ENCODE data around the gene CYTIP.

DNA sequence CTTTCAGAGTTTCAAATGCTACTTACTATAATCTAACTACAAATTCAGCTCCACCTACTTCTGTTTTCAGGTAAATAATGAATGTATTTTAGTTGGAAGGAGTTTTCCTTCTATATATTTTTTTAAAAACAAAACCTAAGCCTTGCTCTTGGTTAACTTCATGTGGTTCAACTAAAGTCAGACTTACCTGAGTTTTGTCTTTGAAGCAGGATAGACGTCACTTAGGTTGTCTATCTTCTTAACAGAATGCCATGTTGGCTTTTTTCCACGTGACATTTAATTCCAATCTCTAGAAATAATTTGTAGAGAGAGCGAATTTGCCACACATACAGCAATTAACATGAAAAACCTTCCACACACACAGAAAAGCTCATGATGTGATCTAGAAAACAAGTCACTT, 43.9 kb upstream of the CYTIP start:
- TF ChIP-seq, protein P1, sequence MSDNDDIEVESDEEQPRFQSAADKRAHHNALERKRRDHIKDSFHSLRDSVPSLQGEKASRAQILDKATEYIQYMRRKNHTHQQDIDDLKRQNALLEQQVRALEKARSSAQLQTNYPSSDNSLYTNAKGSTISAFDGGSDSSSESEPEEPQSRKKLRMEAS (CRISPR knock-in tag; IDR thresholded peaks at IDR 0.05) = no peak
- TF ChIP-seq, protein P2, sequence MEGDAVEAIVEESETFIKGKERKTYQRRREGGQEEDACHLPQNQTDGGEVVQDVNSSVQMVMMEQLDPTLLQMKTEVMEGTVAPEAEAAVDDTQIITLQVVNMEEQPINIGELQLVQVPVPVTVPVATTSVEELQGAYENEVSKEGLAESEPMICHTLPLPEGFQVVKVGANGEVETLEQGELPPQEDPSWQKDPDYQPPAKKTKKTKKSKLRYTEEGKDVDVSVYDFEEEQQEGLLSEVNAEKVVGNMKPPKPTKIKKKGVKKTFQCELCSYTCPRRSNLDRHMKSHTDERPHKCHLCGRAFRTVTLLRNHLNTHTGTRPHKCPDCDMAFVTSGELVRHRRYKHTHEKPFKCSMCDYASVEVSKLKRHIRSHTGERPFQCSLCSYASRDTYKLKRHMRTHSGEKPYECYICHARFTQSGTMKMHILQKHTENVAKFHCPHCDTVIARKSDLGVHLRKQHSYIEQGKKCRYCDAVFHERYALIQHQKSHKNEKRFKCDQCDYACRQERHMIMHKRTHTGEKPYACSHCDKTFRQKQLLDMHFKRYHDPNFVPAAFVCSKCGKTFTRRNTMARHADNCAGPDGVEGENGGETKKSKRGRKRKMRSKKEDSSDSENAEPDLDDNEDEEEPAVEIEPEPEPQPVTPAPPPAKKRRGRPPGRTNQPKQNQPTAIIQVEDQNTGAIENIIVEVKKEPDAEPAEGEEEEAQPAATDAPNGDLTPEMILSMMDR (IDR thresholded peaks at IDR 0.05) = no peak
- TF ChIP-seq, protein P3, sequence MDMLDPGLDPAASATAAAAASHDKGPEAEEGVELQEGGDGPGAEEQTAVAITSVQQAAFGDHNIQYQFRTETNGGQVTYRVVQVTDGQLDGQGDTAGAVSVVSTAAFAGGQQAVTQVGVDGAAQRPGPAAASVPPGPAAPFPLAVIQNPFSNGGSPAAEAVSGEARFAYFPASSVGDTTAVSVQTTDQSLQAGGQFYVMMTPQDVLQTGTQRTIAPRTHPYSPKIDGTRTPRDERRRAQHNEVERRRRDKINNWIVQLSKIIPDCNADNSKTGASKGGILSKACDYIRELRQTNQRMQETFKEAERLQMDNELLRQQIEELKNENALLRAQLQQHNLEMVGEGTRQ (CRISPR knock-in tag; IDR thresholded peaks at IDR 0.05) = no peak
- no peak for TF ChIP-seq SP1 (CRISPR knock-in tag; conservative IDR thresholded peaks at IDR 0.05)
- TF ChIP-seq, protein P4, sequence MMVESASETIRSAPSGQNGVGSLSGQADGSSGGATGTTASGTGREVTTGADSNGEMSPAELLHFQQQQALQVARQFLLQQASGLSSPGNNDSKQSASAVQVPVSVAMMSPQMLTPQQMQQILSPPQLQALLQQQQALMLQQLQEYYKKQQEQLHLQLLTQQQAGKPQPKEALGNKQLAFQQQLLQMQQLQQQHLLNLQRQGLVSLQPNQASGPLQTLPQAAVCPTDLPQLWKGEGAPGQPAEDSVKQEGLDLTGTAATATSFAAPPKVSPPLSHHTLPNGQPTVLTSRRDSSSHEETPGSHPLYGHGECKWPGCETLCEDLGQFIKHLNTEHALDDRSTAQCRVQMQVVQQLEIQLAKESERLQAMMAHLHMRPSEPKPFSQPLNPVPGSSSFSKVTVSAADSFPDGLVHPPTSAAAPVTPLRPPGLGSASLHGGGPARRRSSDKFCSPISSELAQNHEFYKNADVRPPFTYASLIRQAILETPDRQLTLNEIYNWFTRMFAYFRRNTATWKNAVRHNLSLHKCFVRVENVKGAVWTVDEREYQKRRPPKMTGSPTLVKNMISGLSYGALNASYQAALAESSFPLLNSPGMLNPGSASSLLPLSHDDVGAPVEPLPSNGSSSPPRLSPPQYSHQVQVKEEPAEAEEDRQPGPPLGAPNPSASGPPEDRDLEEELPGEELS (CRISPR knock-in tag; IDR thresholded peaks at IDR 0.05) = no peak
